ENCODE measurements around the gene TTC34. TPM values are rescaled to one million over a fixed set of nuclear protein-coding genes. Genes with fewer than 3 reads are reported as not detected.

The TTC34 gene
- total RNA-seq, 1 experiment from 2014 or later, result 0.92 TPM

- Histone ChIP-seq H3K4me1 (ENCODE audit: insufficient read depth, low read length) (no peaks in the 10 kb centered on the region), H2BK15ac (ENCODE audit: low read depth, low read length) (no peak overlapping the region), H2AK5ac (ENCODE audit: insufficient read length, low read length) (no peak overlapping the region), H4K20me1 (ENCODE audit: control insufficient read depth, insufficient read depth, insufficient read length) (no peaks in the 10 kb centered on the region), H3K23ac (ENCODE audit: insufficient read length, low read depth, low read length) (no peak overlapping the region), H4K5ac (ENCODE audit: insufficient read length, low read depth, low read length) (no peak overlapping the region), H2BK5ac (ENCODE audit: insufficient read length, low read length) (no peak overlapping the region), H3K9ac (ENCODE audit: extremely low read depth, insufficient read length, low read length) (no peak overlapping the region), H3K4ac (ENCODE audit: low read depth, low read length) (no peak overlapping the region), H3K14ac (ENCODE audit: insufficient read depth, low read length) (no peak overlapping the region), H2BK120ac (ENCODE audit: low read depth, low read length, poor library complexity, severe bottlenecking) (no peak overlapping the region), H3K23me2 (ENCODE audit: insufficient read length, low read depth, low read length, poor library complexity, severe bottlenecking) (no peaks in the 10 kb centered on the region), H3T11ph (ENCODE audit: low read length) (no peak overlapping the region), H3K27me3 (ENCODE audit: insufficient read depth, low read length) (no peaks in the 10 kb centered on the region), H3K56ac (ENCODE audit: insufficient read length, low read depth, low read length) (no peak overlapping the region), H3K9me3 (ENCODE audit: control insufficient read depth, low read depth, low read length) (peaks cover 82% of the 10 kb centered on the region), H2BK12ac (ENCODE audit: insufficient read length, low read depth, low read length) (no peak overlapping the region), H3K27ac (ENCODE audit: insufficient read length, low read depth, low read length) (no peak overlapping the region), H4K91ac (ENCODE audit: insufficient read length, low read depth, low read length) (no peak overlapping the region), H4K8ac (replicated peaks; ENCODE audit: insufficient read length, low read depth, low read length) (no peak overlapping the region), H3K79me2 (ENCODE audit: insufficient read depth, low read length) (no peaks in the 10 kb centered on the region), H3K4me2 (ENCODE audit: insufficient read depth, insufficient read length, low read length) (no peak overlapping the region), H2BK20ac (ENCODE audit: low read depth, low read length, poor library complexity, severe bottlenecking) (no peak overlapping the region), H3K18ac (ENCODE audit: insufficient read length, low read depth, low read length) (no peak overlapping the region), H2AFZ (ENCODE audit: low read length) (no peak overlapping the region), H3K79me1 (ENCODE audit: insufficient read depth, low read depth, low read length, poor library complexity, severe bottlenecking) (no peaks in the 10 kb centered on the region)
- no peak for TF ChIP-seq CTCF (conservative IDR thresholded peaks at IDR 0.05)
- WGBS (ENCODE audit: extremely low coverage, insufficient read length, low lambda C conversion rate), result no CpG with 5 or more reads among the region's 25 CpGs
- Mint-ChIP-seq H3K27ac (no peak overlapping the region), H3K4me3 (no peak overlapping the region), H3K9me3 (peaks cover 2 to 71% of the 10 kb centered on the region in 2 experiments; a peak in 3 of 5 replicates), H3K27me3 (ENCODE audit: low read depth) (no peaks in the 10 kb centered on the region; the same call in 1 of the 2 replicates), H3K36me3 (ENCODE audit: insufficient read depth in 1 of 3, low read depth in 3 of 3) (peaks cover 0 to 13% (median 7%) of the 10 kb centered on the region in 3 experiments; a peak in 3 of 7 replicates), H3K4me1 (no peaks in the 10 kb centered on the region)
- no peak for DNase-seq
Observed at GRCh38 chr1:2805801-2806430, 4.4 kb upstream of the TTC34 start.

Data from H9 (cell line).